ENCODE measurements around the gene ALDH18A1.

The ALDH18A1 gene

DNA sequence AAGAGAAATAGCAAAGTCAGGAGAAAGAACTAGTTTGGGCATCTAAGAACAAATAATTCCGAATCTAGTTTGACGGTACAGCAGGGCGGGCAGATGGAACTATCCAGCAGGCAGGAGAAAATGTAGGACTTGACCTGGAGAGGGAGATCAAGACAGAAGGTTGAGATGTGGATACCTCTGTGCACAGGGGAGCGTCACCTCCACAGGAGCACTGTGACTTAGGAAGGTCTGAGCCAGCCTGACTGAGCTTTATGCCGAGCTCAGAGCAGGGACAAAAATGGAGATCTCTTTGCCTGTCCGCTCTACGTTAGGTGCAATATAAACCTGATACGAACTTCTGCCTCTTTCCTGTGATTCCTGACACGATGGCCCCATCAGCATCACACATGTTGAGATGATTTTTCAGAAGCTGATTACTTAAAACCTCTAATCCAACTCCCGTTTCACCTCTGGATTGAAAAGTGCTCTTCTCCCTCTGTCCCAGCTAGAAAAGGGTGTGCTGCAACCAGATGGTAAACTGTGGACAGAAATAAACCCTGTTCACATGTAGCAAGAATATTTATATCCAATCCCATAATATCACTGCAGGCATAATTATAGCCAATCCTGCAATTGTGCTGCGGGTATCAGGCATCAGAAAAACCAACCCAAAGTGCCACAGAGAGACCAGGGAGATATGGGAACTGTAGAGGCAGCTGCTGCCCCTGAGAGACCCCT, 81.7 kb downstream of the ALDH18A1 start:
- DNase-seq = no peak

DNA sequence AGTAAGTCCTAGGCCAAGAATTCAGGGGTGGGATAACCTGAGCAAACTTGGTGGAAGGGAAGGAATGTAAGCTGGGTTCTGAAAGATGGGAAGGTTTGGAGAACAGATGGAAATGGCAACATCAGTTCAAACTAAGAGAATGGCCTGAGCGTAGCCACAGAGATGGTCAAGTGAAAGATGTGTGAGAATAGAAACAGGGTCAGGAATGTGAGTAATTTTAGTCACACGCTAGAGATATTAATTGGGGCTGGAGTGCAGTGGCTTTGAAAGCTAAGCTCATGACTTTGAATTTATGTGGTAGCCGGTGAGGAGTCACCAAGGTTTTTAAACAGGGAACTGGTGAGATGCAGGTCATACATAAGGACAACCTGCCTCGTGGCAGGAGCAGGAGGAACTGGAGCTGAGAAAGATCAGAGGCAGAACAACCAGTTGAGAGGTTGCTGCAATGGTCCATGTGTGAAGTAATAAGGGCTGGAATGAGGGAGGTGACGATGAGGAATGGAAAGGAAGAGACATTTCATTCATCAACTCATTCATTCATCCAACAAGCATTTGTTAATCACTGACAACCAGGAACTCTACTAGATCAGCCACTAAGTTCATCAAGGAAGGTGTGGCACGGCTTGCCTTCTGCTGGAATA, 82.4 kb downstream of the ALDH18A1 start:
- DNase-seq = no peak

DNA sequence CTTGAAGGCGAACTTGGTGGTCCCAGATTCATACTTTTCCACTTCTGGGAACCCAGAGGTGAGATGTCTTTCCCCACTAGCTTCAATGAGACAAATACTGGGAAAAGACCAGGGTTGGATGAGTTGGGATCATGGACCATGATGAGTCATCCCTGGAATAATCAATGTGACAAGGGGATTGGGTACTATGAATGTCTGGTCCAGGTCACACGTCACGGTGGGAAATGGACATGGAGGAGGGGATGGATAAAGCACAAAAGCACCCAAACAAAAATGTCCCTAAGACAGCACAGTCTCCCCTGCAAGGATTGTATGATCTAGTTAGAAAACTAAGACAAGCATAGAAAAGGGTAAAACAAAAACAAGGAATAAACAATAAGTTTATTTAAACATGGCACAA, 83.0 kb downstream of the ALDH18A1 start:
- DNase-seq = no peak

GRCh38 chr10:95572131-95572820, 84.2 kb downstream of the ALDH18A1 start:
- no peak for DNase-seq

GRCh38 chr10:95571390-95571789, 85.1 kb downstream of the ALDH18A1 start:
- DNase-seq = no peak

DNA sequence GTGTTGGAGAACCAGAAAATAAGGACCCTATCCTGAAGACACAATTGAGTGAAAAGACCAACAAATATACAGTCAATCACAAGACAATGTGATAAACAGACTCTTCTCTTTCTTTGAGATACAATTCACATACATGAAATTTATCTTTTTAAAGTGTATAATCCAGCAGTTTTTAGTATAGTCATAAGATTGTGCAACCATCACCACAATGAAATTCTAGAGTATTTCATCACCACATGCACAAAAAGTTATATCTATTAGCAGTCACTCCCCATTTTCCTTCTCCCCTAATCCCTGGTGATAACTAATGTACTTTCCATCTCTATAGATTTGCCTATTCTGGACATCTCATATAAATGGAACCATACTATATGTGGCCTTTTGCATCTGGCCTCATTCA, 87.1 kb downstream of the ALDH18A1 start:
- DNase-seq = no peak

DNA sequence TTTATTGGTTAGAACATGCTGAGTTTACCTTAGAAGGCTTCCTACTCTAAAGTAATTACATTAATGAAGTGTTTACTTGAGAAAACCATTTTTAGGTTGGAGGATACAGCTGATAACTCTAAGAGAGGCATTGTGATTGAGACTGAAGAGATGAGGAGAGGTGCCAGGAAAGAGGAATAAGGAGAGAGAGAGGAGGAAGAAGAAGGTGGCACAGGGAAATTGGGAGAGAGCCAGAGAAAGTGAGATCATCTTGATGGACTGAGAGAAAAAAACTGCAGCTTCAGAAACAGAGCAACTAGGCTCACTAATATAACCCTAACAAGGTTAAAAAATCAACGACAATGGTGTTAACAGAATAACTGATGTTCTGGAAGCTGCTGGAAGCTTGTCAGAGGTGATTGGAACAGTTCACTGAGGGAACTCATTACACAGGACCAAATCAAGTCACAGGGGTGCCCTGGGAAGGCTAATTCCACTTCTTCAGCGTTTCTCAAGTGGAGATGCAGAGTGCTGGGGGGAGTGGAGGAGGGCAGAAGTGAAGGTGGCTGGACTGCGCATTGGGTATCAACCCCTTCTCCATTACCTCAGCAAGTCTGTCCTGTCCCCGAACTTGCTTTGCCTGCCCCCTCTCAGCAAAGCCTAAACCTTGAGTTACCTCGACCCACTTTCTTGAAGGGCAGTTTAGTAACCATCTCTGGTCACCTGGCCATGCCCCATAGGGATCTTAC, 88.4 kb downstream of the ALDH18A1 start:
- peak; percentile 27 for DNase-seq

DNA sequence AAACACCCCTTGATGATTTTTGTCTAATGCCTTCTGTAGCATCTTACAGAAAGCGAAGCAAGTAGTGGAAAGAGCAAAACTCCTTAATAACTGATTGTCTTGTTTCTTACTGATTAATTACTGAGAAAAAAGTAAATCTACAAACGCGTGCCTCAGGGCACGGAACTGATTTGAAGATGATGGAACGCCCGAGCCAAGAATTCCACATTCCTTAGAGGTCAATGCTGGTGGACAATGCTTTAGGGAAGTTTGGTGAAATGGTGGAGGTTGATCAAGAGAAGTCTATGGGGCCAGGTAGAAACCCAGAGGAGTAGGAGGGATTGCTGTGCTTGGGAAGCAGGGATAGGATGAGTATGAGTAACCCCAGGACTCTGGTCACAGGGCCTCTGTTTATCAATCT, 90.4 kb downstream of the ALDH18A1 start:
- DNase-seq = no peak

- no peak for DNase-seq
These were observed 91.2 kb downstream of the ALDH18A1 start for GRCh38 chr10:95565336-95565735.

GRCh38 chr10:95564291-95564690, 92.2 kb downstream of the ALDH18A1 start:
- no peak for DNase-seq

- no peak for DNase-seq
These were observed 94.1 kb downstream of the ALDH18A1 start for GRCh38 chr10:95562341-95562965.

DNA sequence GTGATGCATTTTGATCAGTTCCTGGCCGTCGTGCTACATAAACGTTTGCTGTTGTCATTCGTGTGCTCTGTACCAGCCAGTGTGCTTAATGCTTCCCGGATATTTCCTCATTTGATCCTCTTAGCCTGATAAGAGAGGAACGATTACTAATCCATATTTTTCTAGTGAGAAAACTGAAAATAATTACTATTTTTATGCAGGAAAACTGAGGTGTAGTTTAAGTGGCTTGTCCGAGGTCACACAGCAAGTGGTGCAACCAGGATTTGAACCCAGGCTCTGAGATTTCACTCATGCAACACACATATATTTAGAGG, 94.7 kb downstream of the ALDH18A1 start:
- no peak for DNase-seq

DNA sequence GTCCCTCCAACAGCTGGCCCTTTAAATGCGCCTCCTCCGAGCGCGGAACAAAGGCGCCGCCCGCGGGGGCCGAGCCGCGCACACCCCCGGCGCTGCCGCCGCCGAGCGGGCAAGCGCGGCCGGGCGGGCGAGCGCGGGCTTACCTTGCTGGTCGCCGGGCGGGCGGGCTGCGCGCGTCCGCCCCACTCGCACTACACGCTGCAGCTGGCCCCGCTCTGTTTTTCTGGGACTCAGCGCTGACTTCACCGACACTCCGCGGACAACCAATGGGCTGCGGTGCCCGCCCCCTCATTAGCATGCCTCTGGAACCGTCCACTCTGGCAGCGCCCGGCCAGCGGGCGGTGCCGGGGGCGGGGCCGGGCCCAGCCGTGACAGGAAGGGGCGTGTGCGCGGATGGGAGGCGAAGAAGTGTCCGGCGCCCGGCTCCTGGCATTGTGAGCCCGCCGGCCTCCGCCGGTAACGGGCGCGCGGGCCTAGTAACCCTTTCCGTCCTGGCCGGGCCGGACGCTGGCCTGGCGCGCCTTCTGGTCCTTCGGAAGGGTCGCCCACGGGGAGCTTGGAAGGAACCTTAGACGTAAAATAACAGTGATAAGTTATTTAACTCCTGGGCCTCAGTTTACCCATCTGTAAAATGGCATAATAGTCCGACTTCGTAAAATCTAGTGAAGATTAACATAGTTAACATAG, 95.2 kb downstream of the ALDH18A1 start, which contains the start of gene SORBS1:
Gene SORBS1 (minus strand): TSS at position 195 of the 687 bp plus-strand sequence. CDS start 120,236 bp downstream, outside the sequence.
- DNase-seq = peak; percentile 95

DNA sequence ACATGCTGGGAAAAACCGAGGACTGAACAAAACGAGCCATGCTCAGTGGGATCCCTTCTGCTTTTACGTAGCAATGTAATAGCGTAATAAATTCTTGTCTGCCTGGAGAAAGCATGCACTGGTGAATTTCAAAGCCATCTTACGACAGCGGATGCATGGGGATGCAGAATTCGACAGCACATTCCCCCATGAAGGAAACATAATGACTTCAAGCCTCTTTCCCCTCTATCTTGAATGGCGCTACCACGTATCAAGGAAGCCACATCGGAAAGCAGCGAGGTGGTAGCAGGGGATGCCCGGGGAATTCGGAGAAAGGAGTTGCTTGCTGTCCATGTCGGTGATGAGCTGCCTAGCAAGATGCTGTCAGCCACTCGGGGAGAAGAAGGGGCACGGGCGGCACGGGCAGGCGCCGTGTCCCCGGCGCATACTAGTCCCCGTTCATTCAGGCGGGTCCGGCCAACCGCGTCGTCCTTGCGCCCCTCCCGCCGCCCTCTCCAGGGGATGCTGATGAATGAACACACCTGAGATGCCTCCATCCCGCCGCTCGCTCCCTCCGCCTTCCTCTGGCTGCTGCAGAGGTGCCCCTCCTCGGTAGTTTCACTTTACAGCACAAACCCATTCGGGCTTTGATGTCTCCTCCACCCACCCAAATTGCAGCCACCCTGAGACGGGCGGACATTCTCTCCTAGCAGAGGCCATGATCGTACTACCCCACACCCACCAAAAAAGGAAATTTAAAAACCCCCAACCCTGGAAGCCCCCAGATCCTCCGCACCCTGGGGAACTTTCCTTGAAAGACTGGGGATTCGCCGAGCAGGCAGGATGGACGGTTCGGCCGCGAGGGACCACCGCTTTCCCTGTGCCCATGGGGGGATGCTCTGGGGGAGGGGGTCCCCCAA, 96.0 kb downstream of the ALDH18A1 start:
- no peak for DNase-seq

DNA sequence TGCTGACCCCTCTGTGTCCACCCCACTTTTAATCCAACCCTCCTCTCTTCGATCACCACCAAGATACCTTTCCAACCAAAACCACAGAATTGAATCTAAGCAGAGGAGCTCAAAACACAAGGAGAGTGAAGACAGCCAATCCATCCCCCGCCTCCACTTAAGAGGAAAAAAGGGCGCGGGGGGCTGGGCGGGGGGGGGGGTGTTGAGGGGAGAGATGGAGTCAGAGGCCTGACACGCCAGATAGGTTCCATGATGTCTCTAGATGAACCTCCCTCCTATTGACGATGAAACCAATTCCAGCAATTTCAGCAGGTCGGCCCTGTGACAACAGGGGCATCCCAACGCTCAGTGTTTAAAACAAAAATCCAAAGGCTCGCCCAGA, 96.6 kb downstream of the ALDH18A1 start:
- DNase-seq = no peak

- no peak for DNase-seq
These were observed 97.0 kb downstream of the ALDH18A1 start for GRCh38 chr10:95559471-95559870.

DNA sequence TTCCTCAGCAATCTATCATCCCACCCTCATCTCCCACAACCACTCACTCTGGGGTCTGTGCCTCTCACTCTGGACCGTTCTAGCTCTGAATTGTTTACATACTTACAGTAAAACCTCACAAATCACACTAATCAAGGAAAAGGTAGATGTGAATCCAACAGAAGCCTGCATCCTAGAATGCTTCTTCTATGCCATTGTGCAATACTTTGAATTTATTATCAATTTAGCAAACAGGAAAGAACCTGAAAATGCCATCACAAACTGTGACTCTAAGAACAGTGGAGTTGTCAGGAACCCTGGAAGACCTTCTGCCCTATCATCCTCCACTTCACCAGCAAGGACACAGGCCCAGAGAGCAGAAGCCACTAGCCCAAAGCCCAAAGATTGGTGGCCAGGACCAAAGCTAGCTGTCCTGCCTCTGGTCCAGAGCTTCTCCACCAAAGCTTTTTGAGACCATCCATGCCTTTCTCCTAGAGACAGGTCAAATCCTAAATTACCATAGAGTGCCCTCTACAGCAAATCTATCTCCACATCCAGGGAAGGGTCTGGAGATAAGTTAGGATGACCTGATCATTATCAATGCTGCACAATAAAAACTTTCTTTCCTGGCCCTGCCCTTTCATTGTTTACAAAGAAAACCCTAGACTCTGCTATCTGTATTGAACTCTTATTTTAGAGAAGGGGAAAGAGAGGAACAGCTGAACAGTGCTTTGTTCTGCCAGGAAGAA, 97.8 kb downstream of the ALDH18A1 start:
- DNase-seq = no peak

- no peak for DNase-seq
These were observed 99.3 kb downstream of the ALDH18A1 start for GRCh38 chr10:95556994-95557767.
